GM19328 (cell line): ENCODE measurements around the gene S100A7.
"Not testable (repeated sequence)": the region's sequence is repeated elsewhere in the genome, so short reads cannot be mapped to it uniquely, and the experiment has no call there.

Experiments used
- ATAC-seq: cut with Tn5 transposase; IDR thresholded peaks from one replicate; pipeline ENCODE4 v1.9.1; 2021; ENCODE audit warnings: mild to moderate bottlenecking, moderate library complexity; ENCODE audit not compliant: unreplicated experiment

The S100A7 gene

DNA sequence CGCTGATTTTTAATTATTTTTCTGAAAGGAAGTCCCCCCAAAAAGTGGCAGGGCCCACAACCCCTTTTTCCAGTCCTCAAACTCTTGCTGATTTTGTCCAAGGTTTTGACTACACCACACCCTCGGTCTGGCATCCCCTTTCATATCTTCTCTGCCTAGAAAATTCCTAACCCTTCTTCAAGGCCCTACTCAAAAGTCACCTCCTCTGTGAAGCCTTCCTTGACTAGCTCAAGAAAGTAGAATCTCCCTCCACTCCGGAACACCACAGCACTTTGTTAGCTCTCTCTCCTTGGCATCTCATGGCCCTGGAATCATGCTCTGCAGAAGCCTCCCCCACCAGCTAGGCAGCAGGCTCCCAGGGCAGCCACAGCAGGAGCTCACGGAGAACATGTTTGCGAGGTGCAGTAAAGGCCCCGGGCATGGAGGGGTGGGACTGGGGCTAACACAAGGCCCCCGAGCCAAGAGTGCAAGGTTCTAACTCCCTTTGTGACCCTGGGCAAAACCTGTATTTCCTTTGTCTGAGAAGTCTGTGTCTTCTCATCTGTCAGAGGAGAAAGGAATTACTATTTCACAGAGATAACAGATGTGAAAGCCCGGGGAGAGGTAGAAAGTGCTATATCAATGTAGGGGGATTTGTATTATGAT is 17.7 kb upstream of the S100A7 start:
- ATAC-seq: no peak

DNA sequence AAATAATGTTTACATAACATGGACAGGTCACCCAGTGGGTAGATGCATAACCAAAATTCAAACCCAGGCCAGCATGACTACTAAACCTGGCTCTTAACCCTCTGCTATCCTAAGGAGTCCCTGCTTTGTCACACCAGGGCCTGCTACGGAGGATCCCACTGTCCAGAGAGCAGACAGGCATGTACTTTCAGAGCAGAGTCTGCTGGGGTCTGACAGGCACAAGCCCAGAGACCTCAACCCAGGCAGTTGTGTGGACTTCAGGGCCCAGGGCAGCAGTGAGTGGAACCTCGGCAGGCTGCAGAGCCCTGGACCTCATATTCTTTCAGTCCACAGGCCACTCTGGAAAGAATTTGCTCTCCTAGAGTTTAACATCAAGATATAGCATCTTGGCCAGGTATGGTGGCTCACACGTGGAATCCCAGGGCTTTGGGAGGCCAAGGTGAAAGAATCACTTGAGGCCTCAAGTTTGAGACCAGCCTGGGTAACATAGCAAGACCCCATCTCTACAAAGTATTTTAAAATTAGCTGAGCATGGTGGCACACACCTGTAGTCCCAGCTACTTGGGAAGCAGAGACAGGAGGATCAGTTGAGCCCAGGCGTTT is 16.1 kb upstream of the S100A7 start:
- ATAC-seq: no peak

- ATAC-seq: no peak
Measured at GRCh38 chr1:153475282-153475681, 14.8 kb upstream of the S100A7 start.

DNA sequence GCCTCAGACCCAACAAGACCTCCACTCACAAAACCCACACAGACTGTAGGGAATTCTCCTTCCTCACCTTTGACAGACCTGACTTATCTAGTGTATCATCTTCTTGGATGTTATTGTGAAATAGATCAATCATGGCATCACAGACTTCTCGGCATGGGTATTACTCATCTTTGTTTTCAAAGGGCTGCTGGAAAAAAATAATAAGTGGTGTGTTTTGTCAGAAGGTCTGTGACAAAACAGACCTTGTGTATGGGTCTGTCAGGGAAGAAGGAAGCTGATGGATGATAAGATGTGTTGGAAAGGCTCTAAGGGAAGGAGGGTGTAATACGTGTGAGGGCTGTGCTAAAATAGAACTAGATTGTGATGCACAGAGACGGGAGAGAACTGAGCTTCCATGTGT is 13.9 kb upstream of the S100A7 start:
- no peak for ATAC-seq

- ATAC-seq: no peak
Measured at GRCh38 chr1:153470707-153471106, 10.3 kb upstream of the S100A7 start.

GRCh38 chr1:153466908-153467307 is 6.5 kb upstream of the S100A7 start:
- ATAC-seq: no peak

DNA sequence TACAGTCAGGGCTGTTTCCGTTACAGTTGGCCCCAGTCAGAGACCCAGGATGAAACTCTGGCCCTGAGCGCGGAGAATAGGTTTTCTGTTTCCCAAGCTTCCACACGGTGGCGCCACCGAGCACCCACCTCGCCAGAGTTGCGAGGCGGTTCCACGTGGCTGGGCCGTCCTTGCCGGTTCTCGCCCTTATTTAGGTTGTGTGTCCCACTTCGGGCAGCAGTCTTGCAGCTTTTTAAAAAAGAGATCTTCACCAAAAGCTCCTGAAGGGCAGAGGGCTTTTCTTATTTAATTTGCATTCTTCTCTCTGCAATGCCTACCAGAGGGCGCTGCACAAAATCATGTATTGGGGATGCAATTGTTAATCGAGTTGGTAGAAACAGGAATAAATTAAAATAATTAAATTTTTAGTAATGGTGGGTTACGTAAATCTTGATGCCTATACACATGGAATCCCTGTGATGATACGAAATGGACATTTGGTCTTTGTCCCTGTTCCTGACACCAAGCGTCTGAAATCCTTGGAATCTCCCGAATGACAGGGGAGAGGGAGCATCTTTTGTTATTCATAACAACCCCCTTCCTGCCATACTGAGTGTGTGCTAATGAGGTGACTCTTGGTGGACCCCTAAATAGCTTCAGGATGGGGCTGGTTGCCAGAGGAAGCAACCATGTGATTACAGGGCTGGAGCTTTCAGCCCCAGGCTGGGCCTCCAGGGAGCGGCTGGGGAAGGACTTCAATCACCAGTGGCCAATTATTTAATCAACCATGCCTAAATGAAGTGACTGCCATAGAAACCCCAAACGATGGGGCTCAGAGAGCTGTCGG is 5.6 kb upstream of the S100A7 start:
- ATAC-seq: no peak

- ATAC-seq: not testable (repeated sequence)
Measured at GRCh38 chr1:153462741-153463140, 2.3 kb upstream of the S100A7 start.

DNA sequence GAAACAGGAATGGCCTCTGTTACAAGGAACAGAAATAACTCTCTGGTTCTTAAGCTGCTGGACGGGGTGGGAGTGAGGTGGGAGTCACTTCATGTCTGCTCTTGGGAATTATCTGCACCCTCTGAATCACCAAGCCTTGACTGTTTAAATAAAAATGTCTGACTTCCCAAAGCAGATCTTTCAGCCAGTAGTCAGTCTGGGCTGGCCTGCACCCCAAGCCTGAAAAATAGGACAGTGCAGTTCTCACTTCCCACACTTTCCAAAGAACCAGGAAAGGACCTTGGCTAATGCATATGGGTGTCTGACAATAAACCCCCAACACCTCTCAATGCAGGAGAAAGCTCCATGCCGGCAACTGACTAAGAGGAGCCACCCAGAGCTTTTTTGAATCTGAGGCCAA is 796 bp downstream of the S100A7 start:
- ATAC-seq: no peak

DNA sequence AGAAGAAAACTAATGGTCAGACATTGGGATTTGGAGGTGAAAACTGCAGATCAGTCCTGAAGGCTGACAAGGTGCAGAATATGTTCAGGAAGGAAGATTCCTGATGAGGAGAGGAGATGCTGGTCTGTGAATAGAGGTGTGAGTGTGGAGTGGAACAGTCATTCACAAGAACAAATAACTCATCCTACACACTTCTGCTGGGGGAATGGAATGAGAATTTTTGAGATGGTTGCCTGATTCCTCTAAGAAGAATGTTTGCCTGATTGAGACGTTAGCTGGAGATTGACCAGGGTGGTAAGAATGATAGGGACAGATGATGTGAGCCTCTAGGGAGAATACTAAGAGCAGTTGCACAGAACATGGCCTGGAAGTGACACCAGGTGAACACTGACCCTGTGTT is 4.1 kb downstream of the S100A7 start:
- ATAC-seq: no peak

DNA sequence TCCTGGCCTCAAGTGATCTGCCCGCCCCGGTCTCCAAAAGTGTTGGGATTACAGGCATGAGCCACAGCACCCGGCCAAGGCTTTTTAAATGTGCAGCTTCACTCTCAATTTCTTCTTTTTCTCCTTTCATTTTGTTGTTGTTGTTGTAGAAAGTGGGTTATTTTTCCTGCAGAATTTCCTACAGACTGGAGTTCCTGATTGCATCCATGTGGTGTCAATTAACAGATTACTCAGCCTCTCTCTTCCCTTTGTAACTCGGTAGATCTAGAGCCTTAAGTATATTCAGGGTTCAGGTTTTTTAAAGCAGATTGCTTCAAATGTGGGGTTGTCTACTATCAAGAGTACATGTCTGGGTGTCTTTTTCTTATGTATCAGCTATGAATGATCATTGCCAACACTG is 11.6 kb downstream of the S100A7 start:
- not testable (repeated sequence) for ATAC-seq

DNA sequence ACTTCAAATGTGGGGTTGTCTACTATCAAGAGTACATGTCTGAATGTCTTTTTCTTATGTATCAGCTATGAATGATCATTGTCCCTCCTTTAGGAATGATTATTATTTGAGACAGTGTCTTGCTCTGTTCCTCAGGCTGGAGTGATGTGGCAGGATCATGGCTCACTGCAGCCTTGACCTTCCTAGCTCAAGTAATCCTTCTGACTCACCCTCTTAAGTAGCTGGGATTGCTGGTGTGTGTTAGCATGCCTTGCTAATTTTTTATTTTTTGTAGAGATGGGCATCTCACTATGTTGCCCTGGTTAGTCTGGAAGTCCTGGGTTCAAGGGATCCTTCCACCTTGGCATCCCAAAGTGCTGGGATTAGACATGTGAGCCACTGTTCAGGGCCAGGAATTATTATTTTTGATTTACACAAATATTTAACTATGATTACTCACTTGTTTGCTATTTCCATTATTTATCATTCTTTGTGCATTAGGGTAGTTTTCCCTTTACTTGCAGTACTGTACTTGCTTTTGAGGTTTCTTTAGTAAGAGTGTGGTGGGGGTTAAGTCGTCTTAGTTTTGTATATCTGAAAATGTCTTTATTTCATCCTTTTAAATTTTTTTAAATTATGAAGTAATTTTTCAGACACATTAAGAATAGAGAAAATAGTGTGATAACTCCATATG is 12.8 kb downstream of the S100A7 start:
- no peak for ATAC-seq

DNA sequence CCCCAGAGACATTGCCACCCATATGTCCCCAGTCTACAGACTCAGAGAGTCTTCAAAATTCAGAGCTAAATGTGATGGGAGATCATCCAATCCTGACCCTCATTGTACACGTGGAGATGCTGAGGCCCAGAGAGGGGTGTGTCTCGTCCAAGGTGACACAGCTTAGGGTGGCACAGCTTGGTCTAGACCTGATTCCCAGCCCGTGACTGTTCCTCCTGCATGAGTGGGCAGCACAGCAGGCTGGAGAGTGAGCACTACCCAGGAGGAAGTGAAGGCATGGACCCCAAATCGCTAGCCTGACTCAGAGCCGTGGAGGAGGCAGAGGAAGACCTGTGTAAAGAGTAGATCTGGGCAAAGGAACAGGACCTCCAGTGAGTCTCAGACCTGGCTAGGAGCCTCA is 16.4 kb downstream of the S100A7 start:
- ATAC-seq: no peak

DNA sequence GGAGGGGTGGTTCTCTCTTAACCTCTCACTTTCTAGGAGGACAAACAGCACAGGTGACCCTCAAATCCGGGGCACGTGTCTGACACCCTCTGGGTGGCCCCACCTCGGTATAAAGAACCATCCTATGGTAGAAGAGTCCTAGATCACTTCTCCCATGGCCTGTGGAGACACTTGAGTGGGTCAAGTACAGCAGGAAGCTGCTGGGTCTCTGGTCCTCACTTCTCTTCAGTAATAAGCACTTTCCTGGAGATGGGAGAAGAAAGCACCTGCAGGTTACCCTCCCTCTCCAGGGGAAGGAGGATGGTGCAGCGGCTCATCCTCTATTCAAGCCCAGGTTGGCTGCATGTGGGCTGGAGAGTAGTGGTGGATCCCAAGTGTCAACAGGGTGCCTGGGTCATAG is 17.0 kb downstream of the S100A7 start:
- ATAC-seq: no peak

DNA sequence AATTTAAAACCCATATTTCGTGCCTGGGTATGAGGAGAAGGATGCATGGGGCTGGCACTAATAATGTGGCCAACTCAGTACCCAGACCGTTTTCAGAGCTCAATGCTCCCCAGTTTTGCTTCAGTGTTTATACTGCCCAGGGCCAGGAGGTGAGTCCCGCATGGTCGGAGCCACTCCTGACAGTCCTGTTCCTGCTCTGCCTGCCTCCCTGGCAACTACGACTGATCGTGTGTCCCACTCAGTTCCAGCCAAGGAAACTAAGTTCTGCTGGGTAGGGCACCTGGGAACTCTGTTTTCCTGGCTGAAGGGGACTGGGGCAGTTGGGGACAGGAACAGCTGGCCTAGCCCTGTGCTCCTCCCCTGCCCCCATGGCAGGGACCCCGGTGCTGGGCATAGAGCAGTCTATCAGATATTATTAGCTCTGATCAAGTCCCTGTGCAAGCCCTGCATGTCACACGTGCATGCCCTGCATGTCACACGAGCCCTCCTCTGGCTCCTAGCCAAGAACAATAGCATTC is 19.2 kb downstream of the S100A7 start:
- no peak for ATAC-seq

GRCh38 chr1:153439273-153439672 is 21.2 kb downstream of the S100A7 start:
- ATAC-seq: no peak

DNA sequence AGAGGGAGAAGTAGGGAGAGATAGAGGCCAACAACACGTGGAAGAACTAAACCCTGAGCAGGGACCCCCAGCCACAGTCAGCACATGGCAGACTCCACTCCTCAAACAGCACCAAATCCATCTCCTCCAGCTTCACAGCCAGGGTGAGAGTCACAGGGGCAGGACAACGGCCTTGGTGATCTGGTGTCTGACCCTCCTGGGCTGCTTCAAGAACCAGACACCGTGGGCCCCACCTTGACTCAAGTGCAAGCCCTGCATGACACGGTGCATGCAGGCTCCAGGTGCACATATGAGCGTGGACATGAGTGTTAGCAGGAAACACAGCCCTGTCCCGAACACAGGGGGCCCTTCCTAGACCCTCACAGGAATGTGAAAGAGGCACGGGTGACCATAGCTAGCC is 21.9 kb downstream of the S100A7 start:
- no peak for ATAC-seq

DNA sequence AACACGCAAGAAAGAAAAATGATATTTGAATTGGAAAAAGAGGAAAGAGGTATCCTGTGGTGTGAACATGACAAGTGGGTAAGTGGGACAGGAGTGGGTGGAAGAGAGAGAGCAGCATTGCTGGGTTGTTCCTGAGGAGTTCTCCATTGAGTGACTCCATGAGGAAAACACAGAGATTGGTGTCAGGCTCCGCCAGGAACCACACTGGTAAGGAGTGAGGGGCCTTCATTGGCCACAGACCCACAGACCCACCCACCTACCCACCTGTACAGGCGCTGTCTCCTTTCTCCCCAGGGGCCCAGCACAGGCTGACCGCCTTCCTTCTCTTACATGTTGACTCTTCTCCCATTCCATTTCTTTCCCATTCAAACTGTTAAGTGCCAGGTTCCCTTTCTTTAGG is 23.2 kb downstream of the S100A7 start:
- ATAC-seq: no peak

DNA sequence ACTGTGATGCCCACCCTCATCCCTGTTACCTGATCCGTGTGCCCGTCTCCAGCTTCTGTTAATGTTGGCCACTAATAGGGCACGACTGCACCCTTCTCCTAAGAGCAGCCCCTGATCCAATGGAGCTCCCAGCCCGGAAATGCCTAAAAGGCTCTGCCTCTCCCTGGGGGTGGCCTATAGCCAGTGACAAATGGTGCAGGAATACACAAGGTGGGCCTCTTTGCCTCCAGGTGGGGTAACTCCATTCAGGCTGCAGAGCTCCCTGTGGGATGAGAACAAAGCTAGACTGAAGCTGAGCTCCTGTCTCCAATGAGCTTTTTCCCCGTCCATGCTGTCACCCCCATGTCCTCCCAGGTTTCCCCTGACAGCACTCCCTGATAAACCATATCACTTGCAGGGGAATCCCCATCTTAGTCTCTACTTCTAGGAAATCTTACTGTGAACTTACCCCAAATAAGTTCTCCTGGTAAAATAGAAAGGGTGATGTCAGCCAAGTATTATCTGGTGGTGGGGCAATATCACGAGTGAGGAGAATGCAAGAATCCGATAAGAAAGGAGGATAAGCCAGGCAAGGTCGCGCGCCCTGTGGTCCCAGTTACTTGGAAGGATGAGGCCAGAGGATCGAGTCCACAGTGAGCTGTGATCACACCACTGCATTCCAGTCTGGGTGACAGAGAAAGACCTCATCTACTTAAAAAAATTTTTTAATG is 25.6 kb downstream of the S100A7 start:
- ATAC-seq: no peak

DNA sequence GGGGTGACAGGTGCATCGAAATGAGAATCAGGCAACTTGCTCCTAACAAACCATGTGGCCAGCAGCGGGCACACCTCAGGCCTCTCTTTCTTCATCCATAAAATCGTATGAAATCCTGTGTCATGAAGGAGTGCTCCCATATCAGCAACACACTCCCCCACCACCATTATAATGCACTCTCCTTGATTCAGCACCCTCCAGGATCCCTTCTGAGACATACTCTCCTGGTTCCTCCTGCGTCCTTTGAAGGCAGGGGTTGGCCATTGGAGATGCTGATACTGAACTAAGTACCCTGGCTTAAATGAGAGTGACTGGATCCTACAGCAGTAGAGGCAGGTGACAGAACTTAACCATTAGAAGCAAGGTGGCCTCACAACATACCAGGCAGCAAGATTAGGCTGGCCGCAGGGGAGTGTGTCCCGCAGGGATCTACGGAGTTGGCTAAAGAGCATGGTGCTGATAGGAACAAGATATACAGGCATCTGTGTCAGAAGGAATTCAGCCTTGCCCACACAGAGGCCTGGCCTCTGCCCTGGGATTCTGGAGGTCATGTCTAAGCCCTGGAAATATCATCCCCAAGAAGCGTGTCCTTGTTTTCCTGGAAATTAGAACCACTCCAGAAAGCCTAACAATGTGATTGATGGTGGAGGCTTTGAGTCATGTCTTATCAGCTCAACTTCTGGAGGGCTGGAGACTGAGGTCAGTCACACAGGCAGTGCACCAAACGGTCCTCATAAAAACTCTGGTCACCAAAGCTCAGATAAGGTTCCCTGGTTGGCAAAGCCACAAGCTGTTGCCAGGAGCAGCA is 27.4 kb downstream of the S100A7 start:
- ATAC-seq: no peak
